C4-2B (cell line): ENCODE results near the gene REV3L.

Experiments
- H3K27ac ChIP-seq: fragments of 450-650 bp; 2 replicates; pipeline ENCODE4 v1.5.1; 2017
- CTCF ChIP-seq: fragments of 450-650 bp; conservative IDR thresholded peaks from 2 replicates; pipeline ENCODE4 v1.5.1; 2017; ENCODE audit warnings: mild to moderate bottlenecking
- ZFX ChIP-seq: fragments of 450-650 bp; IDR thresholded peaks from 2 replicates; pipeline ENCODE4 v1.6.1; 2017

Gene REV3L

GRCh38 chr6:111417181-111417585 lies 65.8 kb downstream of the REV3L start:
- no peak overlapping the region for H3K27ac ChIP-seq
- TF ChIP-seq CTCF (no peak), ZFX (no peak)

GRCh38 chr6:111416529-111416928 lies 66.5 kb downstream of the REV3L start:
- no peak for TF ChIP-seq CTCF
- TF ChIP-seq ZFX = no peak
- H3K27ac ChIP-seq = no peak overlapping the region

- H3K27ac ChIP-seq = no peak overlapping the region
- TF ChIP-seq ZFX (no peak), CTCF (no peak)
Observed at GRCh38 chr6:111414373-111414772, 68.6 kb downstream of the REV3L start.

- no peak for TF ChIP-seq CTCF
- no peak for TF ChIP-seq ZFX
- H3K27ac ChIP-seq = no peak overlapping the region
Observed at GRCh38 chr6:111411978-111412566, 70.9 kb downstream of the REV3L start.

- H3K27ac ChIP-seq = no peak overlapping the region
- TF ChIP-seq ZFX (no peak), CTCF (no peak)
Observed at GRCh38 chr6:111411046-111411445, 72.0 kb downstream of the REV3L start.

GRCh38 chr6:111410371-111410770 lies 72.6 kb downstream of the REV3L start:
- H3K27ac ChIP-seq = no peak overlapping the region
- TF ChIP-seq ZFX (no peak), CTCF (no peak)

- no peak for TF ChIP-seq ZFX
- no peak for TF ChIP-seq CTCF
- H3K27ac ChIP-seq = no peak overlapping the region
Observed at GRCh38 chr6:111409430-111409829, 73.6 kb downstream of the REV3L start.
